GM12872 (cell line): Measurements from ENCODE around the gene ZNF652.

Experiments used
- CTCF ChIP-seq: IDR thresholded peaks from 3 replicates; pipeline ENCODE4 v1.5.1; 2011; ENCODE audit warnings: low read depth, mild to moderate bottlenecking, low read length, moderate library complexity; ENCODE audit not compliant: insufficient read depth

The ZNF652 gene

DNA sequence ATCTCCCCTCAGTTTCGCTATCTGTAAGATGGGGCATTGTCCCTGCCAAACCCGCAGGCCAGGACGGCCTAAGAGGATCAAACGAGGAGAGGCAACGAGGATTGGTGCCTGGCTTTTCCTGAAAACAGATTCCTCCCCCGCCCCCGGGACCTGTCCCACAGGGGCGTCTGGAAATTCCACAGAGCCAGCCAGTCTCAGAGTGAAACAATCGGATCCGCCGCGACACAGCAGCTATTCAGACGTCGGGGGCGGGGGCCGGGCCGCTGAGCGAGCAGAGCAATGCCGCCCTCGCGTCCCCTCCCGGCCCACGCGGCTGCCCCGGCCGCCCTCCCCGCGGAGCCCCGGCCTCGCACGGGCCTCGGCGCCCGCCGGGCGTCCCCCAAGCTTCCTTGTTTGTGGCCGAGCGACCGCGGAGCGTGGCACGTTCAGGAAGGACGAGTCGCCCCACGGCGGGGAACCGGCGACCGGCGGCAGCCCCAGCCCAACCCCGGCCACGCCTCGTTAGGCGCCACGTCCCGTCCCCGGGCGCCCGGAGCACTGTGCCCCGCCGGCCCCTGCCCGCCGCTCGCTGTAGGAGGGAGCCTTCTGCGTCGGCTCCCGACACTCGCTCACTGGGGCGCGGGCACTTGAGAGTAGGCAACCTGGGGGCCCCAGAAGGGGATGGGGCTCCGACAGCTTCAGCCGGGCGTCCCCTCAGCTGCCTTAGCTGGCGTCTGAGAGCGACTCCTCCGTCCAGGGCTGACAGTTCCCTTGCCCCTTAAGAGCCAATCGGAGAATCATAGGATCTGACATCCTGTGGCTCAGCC lies 101.8 kb downstream of the ZNF652 start:
- TF ChIP-seq CTCF = no peak

- TF ChIP-seq CTCF = no peak
Measured at GRCh38 chr17:49259663-49260010, 102.4 kb downstream of the ZNF652 start.

DNA sequence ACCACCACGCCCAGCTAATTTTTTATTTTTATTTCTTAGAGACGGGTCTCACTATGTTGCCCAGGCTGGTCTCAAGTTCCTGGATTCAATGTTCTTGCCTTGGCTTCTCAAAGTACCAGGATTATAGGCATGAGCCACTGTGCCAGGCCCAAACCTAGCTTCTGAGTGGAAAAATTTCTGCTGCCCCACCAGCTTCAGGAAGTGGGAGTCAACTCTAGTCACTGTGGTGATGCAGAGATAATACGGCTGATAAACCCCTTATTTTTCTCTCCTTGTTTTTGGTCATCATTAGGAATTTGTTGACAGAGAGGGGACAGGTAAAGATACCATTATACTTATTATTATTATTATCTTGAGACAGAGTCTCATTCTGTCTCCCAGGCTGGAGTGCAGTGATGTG lies 103.7 kb downstream of the ZNF652 start:
- TF ChIP-seq CTCF = no peak

DNA sequence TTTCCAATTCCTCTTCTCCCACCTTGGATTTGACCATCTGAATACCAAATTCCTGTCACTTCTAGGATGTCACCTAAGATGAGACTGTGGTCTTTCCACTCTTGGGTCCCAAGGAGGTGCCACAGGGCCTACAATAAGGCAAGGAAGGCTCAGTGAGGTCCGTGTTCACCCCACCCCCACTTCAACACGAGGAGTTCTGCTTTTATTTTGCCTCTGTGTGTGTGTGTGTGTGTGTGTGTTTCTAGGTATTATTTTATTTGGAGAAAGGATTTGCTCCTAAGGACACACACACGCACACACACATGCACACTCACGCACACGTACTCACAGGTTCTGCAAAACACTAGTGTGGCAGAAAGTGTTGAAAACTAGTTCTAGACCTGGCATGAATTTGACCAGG lies 106.9 kb downstream of the ZNF652 start:
- no peak for TF ChIP-seq CTCF

DNA sequence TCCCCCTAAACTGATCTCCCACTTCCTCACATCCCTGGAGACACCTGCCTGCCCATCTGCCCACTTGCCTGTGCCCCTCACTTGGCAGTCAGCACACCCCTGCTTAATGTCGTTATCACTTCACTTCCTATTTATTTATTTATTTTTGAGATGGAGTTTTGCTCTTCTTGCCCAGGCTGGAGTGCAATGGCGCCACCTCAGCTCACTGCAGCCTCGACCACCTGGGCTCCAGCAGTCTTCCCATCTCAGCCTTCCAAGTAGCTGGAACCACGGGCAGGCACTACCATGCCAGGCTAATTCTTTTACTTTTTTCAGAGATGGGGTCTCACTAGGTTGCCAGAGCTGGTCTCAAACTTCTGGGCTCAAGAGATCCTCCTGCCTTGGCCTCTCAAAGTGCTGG lies 108.0 kb downstream of the ZNF652 start:
- TF ChIP-seq CTCF = no peak

- no peak for TF ChIP-seq CTCF
Measured at GRCh38 chr17:49252148-49252695, 109.8 kb downstream of the ZNF652 start.

GRCh38 chr17:49249890-49250522 lies 112.0 kb downstream of the ZNF652 start:
- no peak for TF ChIP-seq CTCF
